ENCODE measurements around the gene RASAL3.
A peak's percentile ranks its signal among the peaks of the same experiment; 100 is the strongest.

Gene RASAL3

DNA sequence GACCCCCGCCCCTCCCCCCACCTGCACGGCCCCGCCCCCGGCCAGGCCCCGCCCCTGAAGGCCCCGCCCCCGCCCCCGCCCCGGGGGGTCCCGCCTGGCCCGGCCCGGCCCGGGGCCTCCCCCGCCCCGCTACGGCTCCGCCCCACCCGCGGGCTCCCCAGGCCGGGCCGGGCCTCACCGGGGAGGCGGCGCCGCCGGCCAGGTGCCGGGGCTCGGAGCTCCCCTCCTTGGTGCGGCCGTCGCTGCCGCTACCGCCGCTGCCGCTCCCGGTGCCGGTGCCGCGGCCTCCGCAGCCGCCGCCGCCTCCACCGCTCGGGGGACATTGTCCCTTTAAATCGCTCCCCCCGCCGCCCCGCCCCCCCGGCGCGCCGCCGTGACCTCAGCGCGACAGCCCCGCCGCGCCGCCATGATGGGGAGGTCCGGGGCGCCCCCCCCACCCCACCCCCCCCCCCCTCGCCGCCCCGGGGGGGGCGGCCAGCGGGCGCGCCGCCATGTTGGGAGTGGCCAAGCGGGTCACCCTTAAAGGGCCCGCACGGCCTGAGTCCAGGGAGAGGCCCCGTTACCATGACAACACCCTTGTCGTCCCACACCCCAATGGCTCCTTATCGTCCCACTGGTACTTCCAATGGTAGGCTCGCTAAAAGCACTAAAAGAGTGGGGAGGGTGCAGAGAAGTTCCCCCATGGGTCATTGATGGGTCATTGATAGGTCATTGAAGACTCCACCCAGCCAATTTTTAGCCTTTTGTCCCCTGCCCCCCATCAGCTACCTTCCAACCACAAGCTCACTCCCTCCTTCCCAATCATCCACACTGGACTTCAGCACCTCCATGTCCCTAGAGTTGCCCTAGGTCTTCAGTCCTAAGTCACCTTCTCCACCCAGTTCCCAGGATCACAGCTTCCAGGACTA is 14.5 kb downstream of the RASAL3 start, which contains the start of gene WIZ:
WIZ (minus strand) TSS at position 337 of the 908 bp plus-strand sequence. CDS start 1,649 bp downstream, outside the sequence.
- DNase-seq (ENCODE audit: low read depth) = peak; percentile 82

DNA sequence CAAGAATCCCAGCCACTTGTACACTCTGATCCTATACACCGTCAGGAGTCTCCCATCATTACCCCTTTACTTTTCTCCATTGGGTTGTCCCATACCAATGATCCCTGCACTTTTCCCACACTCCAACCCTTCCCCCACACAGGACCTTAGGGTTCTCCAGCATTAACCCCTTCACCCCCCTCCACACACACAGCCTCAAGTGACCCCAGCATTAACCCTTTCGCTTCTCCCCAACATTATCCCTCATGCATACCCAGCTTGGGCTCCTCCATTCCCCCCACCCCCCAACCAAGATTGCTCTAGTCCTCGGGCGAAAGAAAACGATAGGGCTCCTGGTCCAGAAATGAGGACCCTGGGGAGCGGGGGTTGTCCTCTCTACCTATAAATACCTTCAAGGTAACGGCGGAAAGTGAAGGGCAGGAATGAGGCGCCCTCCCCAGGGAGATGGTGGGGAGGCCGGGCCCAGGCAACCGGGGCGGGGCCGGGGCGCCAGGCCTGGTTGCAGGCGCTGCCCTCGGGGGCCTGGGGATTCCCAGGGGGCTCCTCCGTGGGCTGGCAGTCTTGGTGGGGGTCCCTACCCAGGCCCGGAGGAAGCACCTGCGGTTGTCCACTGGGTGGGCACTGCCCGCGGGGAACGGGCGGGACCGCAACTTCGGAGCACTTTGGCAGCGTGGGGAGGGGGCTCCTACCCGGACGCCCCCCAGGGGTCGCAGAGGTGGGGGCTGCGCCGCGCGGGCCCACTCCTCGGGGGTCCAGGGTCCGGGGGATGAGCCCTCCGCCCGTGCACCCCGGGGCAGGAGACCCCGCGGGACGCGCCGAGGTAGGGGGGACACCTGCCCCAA is 15.3 kb downstream of the RASAL3 start:
- DNase-seq (ENCODE audit: low read depth) = no peak

DNA sequence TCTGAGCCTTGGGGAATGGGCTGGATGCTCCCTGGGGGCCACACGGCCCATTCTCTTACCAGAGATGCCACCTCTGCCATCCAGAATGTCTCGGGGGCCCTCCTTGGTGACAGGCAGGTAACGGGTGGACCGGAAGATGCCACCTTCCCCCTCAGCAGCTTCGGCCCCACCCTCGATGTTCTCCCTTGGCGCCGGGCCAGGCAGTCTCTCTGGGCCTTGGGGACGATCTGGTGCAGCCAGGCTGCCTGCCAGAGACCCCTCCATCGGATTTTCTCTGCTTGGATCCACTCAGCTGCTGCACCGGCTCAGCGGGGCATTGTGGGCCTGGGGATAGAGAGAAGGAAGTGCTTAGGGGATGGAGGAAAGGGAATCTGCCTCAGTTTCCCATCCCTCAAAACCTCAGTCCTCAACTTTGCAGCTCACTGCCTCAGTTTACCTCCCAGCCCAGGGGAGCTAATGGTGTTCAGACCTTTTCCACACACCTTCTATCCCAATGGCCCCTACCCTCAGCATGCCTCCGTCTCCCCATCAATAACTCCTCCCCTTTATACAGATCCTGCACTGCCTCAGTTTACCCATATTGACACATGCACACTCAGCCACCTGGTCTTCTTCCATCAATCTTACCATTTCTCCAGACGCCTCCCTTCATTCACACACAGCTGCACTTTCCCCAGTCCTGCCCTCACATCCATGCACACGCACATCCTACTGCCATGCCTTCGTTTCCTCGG is 16.1 kb downstream of the RASAL3 start:
- no peak for DNase-seq (ENCODE audit: low read depth)

DNA sequence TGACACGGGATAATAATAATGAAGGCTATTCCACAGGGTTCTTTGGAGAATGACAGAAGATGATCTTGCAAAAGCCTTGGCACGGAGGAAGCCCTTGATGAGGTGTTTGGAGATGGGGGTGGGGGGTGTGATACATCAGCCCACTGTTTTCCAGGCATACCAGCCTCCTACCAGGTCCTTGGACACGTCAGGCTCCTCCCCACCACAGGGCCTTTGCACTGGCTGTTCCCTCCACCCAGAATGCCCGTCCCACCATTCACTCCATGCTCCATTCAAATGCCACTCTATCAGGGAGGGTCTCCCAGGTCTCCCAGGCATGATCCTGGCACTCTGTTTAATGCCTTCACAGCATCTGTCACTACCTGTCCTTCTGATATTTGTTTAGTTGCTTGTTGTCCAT is 17.3 kb downstream of the RASAL3 start:
- no peak for DNase-seq (ENCODE audit: low read depth)

DNA sequence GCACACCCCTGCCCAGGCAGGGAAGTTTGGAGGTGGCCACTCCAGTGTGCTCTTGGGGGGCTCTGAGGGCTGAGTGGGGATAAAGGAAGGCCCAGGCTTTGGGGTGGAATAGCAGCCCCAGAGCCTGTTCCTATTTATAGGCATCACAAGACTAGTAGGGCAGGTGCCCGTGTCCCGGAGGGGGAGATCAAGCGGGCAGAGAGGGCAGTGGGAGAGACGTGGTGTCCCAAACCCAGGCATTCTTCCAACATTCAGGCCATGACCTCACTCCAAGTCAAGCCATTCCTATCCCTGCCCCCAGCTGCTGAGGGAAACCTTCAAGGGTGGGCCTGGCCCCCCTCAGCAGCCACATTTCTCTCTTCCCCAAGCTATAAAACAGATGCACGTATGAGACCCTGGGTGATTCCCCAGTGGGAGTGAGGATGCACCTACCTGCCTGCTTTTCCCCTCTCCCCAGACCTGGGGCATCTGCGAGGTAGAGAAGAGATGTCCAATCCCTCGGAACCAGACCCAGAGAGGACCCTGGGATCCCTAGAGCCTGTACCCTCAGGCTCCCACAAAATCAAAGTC is 18.5 kb downstream of the RASAL3 start:
- DNase-seq (ENCODE audit: low read depth) = no peak

DNA sequence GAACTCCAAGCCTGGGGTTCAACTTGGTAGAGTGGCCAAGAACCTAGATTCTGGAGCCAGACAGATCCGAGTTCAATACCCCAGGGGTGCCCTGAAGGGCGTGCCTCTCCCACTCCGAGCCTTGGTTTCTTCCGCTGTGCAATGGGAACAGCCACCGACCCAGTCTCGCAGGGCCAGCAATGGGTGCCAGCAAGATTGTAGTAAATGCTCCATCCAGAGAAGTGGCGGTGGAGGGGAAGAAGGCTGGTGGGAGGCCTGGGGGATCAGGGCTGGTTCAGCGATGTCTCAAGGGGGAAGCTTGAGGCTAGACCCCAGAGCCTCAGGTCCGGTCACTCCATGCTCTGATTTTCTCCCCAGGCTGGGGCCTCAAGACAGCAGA is 19.1 kb downstream of the RASAL3 start:
- no peak for DNase-seq (ENCODE audit: low read depth)

DNA sequence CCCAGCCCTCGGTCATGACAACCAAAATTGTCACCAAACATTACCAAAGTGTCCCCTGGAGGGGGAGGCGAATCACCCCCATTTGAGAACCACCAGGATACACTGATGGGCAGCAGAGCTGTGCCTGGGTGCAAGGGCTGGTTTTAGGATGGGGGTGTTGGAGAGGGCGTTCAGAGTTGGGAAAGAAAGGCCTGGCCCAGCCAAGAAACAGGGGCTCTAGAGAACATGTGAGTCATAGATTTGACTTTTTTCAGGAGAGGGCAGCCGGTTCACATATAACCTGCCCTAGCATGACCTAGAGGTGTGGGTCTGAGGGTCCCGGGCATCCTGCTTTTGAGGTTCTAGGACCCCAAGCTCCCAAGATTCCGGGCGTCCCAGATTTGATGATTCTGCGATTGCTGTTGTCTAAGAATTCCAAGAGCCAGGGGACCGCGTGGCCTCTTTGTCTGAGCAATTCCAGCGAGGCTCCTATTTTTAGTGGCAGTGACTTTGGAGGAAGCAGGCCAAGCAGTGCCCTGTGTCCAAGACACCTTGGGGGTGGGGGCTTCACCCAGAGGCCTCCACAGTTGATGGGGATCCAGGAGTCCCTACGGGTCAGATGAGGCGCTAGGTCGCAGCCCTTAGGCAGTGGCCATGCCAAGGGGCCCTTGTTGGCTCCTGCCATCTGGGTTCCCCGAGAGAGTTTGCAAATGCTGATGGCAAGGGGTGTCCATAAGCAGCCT is 19.7 kb downstream of the RASAL3 start:
- DNase-seq (ENCODE audit: low read depth) = no peak

DNA sequence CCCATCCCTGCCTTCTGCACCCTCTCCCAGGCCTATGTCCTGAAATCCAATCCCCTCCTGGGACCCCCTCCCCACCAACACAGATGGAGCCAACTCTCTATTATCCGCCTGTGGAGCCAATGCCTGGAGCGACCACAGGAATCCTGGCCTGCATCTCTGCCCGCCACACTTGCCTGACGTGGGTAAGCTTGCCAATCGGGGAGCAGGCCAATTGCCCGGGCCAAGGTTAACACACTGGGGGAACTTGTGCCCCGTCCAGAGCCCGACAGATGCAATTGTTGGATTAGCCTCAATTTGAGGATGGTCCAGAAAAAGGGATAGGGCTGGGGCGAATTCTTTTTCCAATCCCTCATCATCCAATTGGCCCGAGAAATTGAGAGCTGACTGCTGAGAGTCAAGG is 20.5 kb downstream of the RASAL3 start:
- DNase-seq (ENCODE audit: low read depth) = no peak

DNA sequence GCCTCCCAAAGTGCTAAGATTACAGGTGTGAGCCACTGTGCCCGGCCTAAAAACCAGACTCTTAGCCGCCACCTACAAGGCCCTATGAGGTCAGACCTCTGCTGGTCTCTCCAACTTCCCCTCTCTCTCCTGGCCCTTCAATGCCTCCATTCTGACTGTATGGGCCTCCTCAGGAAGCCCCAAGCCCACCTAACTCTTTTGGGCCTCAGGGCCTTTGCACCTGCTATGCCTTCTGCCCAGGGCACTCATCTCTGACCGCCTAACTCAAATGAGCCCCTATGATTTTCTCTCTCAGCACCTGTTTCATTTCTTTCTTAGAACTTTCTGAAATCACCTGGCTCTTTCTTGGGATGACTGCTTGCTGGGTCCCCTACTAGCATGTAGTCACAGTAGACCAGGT is 21.0 kb downstream of the RASAL3 start:
- DNase-seq (ENCODE audit: low read depth) = no peak

DNA sequence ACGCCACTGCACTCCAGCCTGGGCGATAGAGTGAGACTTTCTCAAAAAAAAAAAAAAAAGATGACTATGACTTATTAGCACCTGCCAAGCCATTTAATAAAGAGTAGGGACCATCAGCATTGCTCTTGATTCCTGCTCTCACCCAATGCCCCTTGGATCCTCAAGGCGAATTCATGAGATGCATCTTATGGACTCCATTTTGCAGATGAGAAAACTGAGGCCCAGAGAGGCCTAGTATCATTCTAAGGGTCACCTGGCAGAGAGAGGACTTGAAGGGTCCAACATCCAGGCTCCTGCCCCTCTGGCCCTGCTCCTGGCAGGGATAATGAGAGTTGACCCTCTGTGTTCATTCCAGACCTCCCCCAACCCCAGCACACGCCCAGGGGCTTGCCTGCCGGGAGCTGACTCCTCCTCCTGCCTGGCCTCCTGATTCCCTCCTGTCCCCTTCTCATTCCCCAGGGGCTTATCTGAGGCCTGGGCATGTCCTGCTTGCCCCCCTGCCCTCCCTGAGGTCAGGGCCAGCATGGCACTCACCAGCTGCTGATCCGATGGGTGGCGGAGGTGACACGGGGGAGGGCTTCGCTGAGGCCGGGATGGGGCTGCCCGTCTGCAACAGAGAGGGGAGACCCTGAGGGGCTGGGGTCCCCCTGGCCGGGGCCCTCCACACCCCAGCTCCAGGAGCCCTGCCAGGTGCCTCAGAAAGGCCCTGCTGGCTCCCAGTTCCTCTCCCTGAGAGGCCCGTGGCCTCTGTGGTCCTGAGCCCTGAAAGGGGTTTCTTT is 22.0 kb downstream of the RASAL3 start:
- no peak for DNase-seq (ENCODE audit: low read depth)

DNA sequence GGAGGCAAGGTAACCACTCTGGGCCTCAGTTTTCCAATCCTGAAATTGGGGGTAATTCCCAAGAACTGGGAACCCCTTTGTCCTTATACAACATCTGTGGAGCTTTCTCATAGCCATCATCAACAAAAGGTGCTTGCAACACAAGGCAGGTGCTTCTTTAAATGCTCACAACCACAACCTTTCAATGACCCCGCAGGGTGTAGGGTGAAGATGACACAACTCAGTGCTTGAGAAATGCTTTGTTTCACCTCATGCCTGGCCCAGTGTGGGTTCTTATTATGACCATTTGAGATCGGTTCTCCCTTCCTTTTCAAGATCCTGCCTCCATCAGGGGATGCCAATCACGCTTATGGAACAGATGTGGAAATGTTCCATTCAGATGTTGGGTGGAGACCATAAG is 23.0 kb downstream of the RASAL3 start:
- no peak for DNase-seq (ENCODE audit: low read depth)

DNA sequence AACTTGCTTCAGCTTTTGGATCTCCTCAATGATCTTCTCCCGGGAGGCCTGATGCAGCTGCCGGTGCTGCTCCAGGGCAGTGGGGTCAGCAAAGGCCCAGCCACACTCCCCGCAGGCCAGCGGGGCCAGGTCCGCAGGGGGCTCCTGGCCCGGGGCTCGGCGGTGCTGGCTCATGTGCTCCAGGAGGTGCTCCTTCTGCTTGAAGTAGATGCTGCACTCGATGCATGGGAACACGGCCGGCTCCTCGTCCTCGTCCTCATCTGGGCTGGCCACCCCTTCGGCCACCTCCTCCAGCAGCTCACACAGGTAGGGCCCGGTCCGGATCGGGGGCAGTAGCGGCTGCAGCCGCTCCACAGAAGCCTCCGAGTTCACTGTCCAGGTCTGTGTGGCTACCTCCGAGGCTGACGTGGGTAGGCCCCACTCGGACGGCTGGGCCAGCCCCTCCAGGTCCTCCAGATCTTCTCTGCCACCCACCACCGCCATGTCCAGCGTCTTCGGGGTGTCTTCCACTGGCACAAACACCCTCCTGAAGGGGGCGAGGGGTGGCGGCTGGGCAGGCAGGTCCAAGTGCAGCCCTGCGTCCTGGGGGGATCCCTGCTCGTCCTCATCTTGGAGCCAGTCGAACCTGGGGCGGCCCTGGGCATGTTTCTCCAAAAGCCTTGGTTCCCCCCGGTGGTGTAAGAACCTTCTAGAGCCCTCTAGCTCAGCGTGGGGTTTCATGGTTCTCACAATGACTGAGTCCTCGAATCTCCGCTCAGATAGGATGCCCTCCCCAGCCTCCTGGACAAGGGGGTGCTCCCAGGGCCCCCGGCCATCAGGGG is 24.3 kb downstream of the RASAL3 start:
- DNase-seq (ENCODE audit: low read depth) = no peak

DNA sequence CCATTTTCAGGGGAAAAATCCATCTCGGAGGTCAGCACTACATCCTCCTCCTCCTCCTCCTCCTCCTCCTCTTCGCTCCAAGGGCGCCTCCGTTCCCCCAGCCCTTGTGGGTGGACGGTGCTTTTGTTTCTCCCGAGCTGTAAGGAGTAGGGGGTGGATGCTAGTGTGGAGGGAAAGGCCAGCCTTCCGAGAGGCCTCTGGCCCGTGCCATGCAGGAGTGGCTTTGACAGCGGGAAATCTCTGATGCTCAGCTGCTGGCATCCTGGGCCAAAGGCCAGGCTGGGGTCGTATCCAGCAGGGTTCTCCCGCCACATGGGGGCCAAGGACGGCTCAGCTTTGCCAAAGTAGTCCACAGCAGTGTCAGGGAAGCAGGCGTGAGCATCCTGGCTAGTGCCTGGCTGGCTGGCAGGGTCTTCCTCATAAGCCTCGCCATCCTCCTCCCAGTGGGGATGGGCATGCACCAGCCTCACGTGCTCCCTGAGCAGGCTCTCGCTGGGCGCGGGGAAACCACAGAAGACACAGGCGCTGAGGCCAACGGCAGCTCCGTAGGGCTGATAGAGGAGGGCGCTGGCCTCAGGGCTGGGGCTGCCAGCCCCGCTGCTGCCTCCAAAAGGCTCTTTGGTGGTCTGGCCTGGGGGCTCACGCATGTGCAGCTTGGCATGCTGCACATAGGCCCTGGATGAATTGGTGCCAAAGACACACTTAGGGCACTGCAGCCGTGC is 25.1 kb downstream of the RASAL3 start:
- DNase-seq (ENCODE audit: low read depth) = no peak

DNA sequence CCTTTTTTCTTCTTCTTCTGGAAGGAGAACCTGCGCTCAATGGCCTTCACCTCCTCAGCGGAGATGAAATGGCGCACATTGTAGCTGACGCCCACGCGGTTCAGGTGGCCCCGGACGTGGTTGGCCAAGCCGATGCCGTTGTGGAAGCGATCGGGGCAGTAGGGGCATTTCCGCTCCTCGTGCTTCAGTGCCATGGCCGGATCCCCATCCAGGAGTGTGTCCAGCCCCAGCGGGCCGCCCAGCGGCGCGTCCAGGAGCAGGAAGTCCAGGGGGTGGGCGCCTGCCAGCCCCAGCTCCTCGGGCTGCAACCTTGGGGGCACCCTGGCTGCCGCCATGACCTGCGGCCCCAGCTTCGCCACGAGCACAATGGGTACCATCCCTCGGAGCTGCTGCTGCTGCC is 25.8 kb downstream of the RASAL3 start:
- DNase-seq (ENCODE audit: low read depth) = no peak

DNA sequence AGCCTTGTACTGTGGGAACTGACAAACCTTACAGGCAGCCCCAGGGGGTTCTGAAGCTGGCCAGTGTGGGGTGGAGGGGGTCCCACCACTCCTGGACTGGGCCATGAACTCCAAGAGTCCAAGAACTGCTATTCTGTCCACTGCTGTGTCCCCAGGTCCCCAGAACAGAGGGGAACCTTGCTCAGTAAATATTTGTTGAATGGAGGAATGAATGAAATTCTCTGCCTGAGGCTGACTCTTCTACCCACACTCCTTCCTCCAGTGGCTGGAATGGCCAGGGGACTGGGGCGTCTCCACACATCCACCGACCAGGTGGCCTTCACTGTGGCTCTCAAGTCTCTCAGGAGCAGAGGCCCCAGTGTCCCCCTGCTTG is 26.2 kb downstream of the RASAL3 start:
- DNase-seq (ENCODE audit: low read depth) = no peak

DNA sequence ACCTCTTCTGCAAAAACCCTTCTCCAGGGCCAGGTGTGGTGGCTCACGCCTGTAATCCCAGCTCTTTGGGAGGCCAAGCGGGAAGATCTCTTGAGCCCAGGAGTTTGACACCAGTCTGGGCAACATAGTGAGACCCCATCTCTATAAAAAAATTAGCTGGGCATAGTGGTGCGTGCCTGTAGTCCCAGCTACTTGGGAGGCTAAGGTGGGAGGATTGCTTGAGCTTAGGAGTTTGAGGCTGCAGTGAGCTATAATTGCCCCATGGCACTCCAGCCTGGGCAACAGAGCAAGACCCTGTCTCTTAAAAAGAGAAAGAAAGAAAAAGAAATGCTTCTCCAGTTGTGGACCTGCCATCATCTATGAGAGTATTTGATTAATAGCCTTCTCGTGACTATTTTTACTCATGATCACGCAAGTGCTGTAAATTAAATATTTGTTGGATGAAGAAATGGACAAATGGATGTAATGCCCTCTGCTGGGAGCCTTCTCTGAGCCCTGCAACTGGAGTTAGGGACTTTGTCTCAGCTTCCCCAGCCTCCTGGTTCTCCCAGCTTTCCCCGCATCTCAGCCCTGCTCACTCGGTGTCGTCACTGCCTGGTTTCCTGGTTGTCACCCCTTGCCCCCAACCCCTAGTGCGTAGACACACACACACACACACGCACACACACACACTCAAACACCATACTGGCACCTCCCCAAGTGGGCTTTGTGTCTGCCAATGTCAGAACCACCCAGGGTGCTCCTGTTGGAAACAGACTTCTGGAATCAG is 26.8 kb downstream of the RASAL3 start:
- DNase-seq (ENCODE audit: low read depth) = no peak

DNA sequence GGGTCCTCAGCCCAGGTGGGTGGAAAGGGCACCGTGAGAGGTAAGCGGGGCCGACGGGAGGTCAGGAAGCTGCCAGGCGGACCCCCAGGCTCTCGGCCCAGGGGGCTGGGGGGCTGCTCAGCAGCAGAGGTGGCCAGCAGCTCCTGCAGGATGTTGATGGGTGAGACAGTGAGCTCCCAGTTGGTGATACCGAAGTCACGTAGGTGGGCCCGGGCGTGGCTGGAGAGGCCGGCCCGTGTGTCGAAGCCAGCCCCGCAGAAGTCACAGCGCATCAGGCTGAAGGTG is 27.6 kb downstream of the RASAL3 start:
- DNase-seq (ENCODE audit: low read depth) = no peak

DNA sequence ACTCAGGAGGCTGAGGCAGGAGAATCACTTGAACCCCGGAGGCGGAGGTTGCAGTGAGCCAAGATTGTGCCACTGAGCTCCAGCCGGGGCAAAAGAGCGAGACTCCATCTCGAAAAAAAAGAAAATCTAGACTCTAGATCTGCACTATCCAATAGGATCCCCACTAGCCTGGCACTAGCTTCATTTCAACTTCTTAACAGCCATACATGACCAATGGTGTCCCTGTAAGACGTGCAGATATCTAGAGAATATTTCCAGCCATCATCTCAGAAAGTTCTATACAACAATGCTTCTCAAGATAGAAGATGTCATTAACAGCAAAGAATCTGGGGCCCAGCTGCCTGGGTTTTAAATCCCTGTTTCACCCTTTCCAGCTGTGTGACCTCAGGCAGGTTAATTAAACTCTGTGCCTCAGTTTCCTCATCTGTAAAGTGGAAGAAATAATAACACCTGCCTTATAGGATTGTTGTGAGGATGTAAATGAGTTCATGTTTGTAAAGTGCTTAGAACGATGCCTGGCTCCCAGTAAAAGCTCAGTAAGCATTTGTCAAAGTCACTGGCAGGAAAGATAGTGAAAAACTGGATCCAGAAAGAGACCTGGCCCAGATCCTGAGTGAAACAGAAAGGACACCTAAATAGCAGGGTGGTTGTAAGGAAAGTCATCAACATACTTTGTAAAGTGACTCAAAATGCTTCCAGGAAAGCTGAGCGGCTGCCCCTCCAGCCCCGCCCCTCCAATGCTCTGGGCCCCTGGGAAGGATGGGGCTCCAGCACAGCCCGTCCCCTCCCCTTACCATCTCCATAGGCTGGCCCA is 28.1 kb downstream of the RASAL3 start:
- no peak for DNase-seq (ENCODE audit: low read depth)
